Myocyte (in vitro differentiated cells): ENCODE data around the gene TMEM41A. TPM values are rescaled to one million over a fixed set of nuclear protein-coding genes. Genes with fewer than 3 reads are reported as not detected.

Experiments used
- DNase-seq: peaks from one replicate; pipeline ENCODE4 v3.0.0-alpha.2; 2012; ENCODE audit warnings: low read depth
- polyA plus RNA-seq: library from polyadenylated mRNA; unstranded; fragments of >200 nt; gene quantifications from one replicate; pipeline ENCODE4 v1.2.1, GENCODE V29; 2012; ENCODE audit warnings: missing spikeins
- total RNA-seq: library from RNA; depleted of rRNA; stranded (reverse); fragments of >200 nt; gene quantifications from 2 replicates; pipeline ENCODE4 v1.2.3, GENCODE V29; 2014

Gene TMEM41A
- 18.0 and 22.5 TPM in 2 replicates for total RNA-seq
- polyA plus RNA-seq = 13.9 TPM

GRCh38 chr3:185498503-185499396 is at the start of gene TMEM41A:
TSS of gene TMEM41A (minus strand) at chr3:185499035. CDS start at chr3:185498961, 74 bp downstream.
- peak; percentile 91 for DNase-seq

- no peak for DNase-seq
Observed at GRCh38 chr3:185540695-185541094, 41.9 kb upstream of the TMEM41A start.

- no peak for DNase-seq
Observed at GRCh38 chr3:185539934-185540333, 41.1 kb upstream of the TMEM41A start.

GRCh38 chr3:185537369-185537970 is 38.6 kb upstream of the TMEM41A start:
- peak; percentile 14 for DNase-seq

- DNase-seq = no peak
Observed at GRCh38 chr3:185534511-185534910, 35.7 kb upstream of the TMEM41A start.

GRCh38 chr3:185532901-185533300 is 34.1 kb upstream of the TMEM41A start:
- no peak for DNase-seq

GRCh38 chr3:185530856-185531255 is 32.0 kb upstream of the TMEM41A start:
- no peak for DNase-seq

GRCh38 chr3:185528532-185528931 is 29.7 kb upstream of the TMEM41A start:
- no peak for DNase-seq

GRCh38 chr3:185527364-185527763 is 28.5 kb upstream of the TMEM41A start:
- DNase-seq = no peak

GRCh38 chr3:185526349-185526951 is 27.6 kb upstream of the TMEM41A start:
- no peak for DNase-seq

- no peak for DNase-seq
Observed at GRCh38 chr3:185521349-185522138, 22.7 kb upstream of the TMEM41A start.

- no peak for DNase-seq
Observed at GRCh38 chr3:185519021-185519420, 20.2 kb upstream of the TMEM41A start.

GRCh38 chr3:185517387-185518130 is 18.7 kb upstream of the TMEM41A start:
- no peak for DNase-seq

- DNase-seq = no peak
Observed at GRCh38 chr3:185511711-185512110, 12.9 kb upstream of the TMEM41A start.

GRCh38 chr3:185508335-185508991 is 9.6 kb upstream of the TMEM41A start:
- DNase-seq = no peak

- no peak for DNase-seq
Observed at GRCh38 chr3:185507883-185508282, 9.0 kb upstream of the TMEM41A start.

GRCh38 chr3:185504636-185505035 is 5.8 kb upstream of the TMEM41A start:
- no peak for DNase-seq

GRCh38 chr3:185503521-185503920 is 4.7 kb upstream of the TMEM41A start:
- no peak for DNase-seq

GRCh38 chr3:185502987-185503386 is 4.2 kb upstream of the TMEM41A start:
- DNase-seq = no peak

GRCh38 chr3:185490241-185490640 is 8.6 kb downstream of the TMEM41A start:
- no peak for DNase-seq
